Calu3 (cell line): ENCODE data around the gene KLHL6. TPM values are rescaled to one million over a fixed set of nuclear protein-coding genes. Genes with fewer than 3 reads are reported as not detected.

Source experiments
- BruUV-seq: library from RNA; stranded (reverse); fragments of 400-500 nt; replicated peaks from 2 replicates; lab custom pipeline; 2021; lab: Mats Ljungman, UMichigan
- CTCF ChIA-PET: fragments of 300-600 bp; sonication (Branson Sonifier 250); formaldehyde crosslinking; loops from one replicate; lab custom pipeline; 2022; ENCODE audit warnings: antibody characterized with exemption; lab: Charles Lee
- DNase-seq: peaks from one replicate; pipeline ENCODE4 v3.0.0; 2022
- H3K27ac Mint-ChIP-seq: one replicate; pipeline ENCODE4 v1.8.0; 2022; ENCODE audit warnings: mixed read lengths; ENCODE audit not compliant: unreplicated experiment
- H3K27me3 Mint-ChIP-seq: one replicate; pipeline ENCODE4 v1.8.0; 2022; ENCODE audit warnings: mixed read lengths; ENCODE audit not compliant: unreplicated experiment
- H3K36me3 Mint-ChIP-seq: one replicate; pipeline ENCODE4 v1.8.0; 2022; ENCODE audit warnings: mild to moderate bottlenecking, moderate library complexity, mixed read lengths; ENCODE audit not compliant: insufficient read depth, unreplicated experiment
- H3K4me1 Mint-ChIP-seq: one replicate; pipeline ENCODE4 v1.8.0; 2022; ENCODE audit warnings: mild to moderate bottlenecking, low read depth, mixed read lengths; ENCODE audit not compliant: unreplicated experiment
- H3K4me3 Mint-ChIP-seq: one replicate; pipeline ENCODE4 v1.8.0; 2022; ENCODE audit warnings: mild to moderate bottlenecking, low read depth, moderate library complexity, mixed read lengths; ENCODE audit not compliant: unreplicated experiment
- H3K9me3 Mint-ChIP-seq: one replicate; pipeline ENCODE4 v1.8.0; 2022; ENCODE audit warnings: low read depth, mixed read lengths; ENCODE audit not compliant: unreplicated experiment
- intact Hi-C: fragments of 100-400 bp; cut with micrococcal nuclease; formaldehyde crosslinking; loops from one replicate; pipeline ENCODE4 v1.10.0; 2022; ENCODE audit not compliant: unreplicated experiment
- total RNA-seq: library from RNA; stranded (reverse); gene quantifications from 2 replicates; pipeline ENCODE4 v1.2.3, GENCODE V29; 2022
- TF ChIP-seq, protein P1 (sequence below): fragments of 200-600 bp; IDR thresholded peaks from one replicate; pipeline ENCODE4 v1.8.0; 2022; ENCODE audit warnings: antibody characterized with exemption; ENCODE audit not compliant: unreplicated experiment

The KLHL6 gene
- total RNA-seq, 1 experiment from 2014 or later, result not detected

GRCh38 chr3:183455089-183455488 is 100.4 kb downstream of the KLHL6 start:
- no peak for DNase-seq
- TF ChIP-seq, protein P1, sequence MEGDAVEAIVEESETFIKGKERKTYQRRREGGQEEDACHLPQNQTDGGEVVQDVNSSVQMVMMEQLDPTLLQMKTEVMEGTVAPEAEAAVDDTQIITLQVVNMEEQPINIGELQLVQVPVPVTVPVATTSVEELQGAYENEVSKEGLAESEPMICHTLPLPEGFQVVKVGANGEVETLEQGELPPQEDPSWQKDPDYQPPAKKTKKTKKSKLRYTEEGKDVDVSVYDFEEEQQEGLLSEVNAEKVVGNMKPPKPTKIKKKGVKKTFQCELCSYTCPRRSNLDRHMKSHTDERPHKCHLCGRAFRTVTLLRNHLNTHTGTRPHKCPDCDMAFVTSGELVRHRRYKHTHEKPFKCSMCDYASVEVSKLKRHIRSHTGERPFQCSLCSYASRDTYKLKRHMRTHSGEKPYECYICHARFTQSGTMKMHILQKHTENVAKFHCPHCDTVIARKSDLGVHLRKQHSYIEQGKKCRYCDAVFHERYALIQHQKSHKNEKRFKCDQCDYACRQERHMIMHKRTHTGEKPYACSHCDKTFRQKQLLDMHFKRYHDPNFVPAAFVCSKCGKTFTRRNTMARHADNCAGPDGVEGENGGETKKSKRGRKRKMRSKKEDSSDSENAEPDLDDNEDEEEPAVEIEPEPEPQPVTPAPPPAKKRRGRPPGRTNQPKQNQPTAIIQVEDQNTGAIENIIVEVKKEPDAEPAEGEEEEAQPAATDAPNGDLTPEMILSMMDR, result no peak
- no peaks in the 10 kb centered on the region for H3K36me3 Mint-ChIP-seq
- H3K9me3 Mint-ChIP-seq, result no peaks in the 10 kb centered on the region
- CTCF ChIA-PET, result interaction anchor here (0.7 kb wide), 2 partner anchors 28 to 309 kb away, joined by 3 to 5 read pairs; no protein-coding TSS in a partner anchor
- intact Hi-C loops, result no loop called here
- peaks cover 9% of the 10 kb centered on the region for H3K4me1 Mint-ChIP-seq
- H3K27ac Mint-ChIP-seq, result no peak overlapping the region
- H3K27me3 Mint-ChIP-seq, result no peaks in the 10 kb centered on the region
- no TSS peak for BruUV-seq
- no peak overlapping the region for H3K4me3 Mint-ChIP-seq

DNA sequence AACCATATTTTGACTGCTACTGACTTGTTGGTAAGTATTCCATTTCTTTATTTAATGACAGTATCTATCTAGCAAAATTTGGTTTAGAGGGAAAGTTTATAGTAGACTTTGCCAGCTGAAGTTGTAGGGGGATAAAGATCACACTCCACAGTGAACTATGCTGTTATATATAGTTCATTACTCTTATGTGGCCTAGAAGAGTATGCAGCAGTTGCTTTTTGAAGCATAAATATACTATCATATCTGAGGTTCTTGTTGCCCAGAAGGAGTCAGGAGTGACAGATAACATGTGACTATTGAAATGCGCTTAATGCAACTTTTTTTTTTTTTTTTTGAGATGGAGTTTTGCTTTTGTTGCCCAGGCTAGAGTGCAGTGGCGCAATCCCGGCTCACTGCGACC is 101.4 kb downstream of the KLHL6 start:
- CTCF ChIA-PET, result no interaction called here
- no peak for DNase-seq
- H3K36me3 Mint-ChIP-seq, result no peaks in the 10 kb centered on the region
- H3K4me1 Mint-ChIP-seq, result peaks cover 12% of the 10 kb centered on the region
- no peak overlapping the region for H3K27ac Mint-ChIP-seq
- no peak overlapping the region for H3K4me3 Mint-ChIP-seq
- intact Hi-C loops, result no loop called here
- BruUV-seq, result no TSS peak
- TF ChIP-seq, protein P1, result no peak
- H3K9me3 Mint-ChIP-seq, result no peaks in the 10 kb centered on the region
- H3K27me3 Mint-ChIP-seq, result no peaks in the 10 kb centered on the region

GRCh38 chr3:183449791-183450190 is 105.7 kb downstream of the KLHL6 start:
- no peak for DNase-seq
- CTCF ChIA-PET, result interaction anchor here (1.0 kb wide), 1 partner anchor 43 kb away, joined by 3 read pairs; no protein-coding TSS in a partner anchor
- Mint-ChIP-seq H3K36me3 (peaks cover 17% of the 10 kb centered on the region), H3K27ac (no peak overlapping the region), H3K27me3 (no peaks in the 10 kb centered on the region), H3K9me3 (no peaks in the 10 kb centered on the region), H3K4me3 (no peak overlapping the region), H3K4me1 (peaks cover 17% of the 10 kb centered on the region)
- BruUV-seq, result no TSS peak
- intact Hi-C loops, result no loop called here
- TF ChIP-seq, protein P1, result no peak

- no peak for DNase-seq
- TF ChIP-seq, protein P1, result no peak
- no peak overlapping the region for H3K27ac Mint-ChIP-seq
Observed at GRCh38 chr3:183449391-183449790, 106.1 kb downstream of the KLHL6 start.

More at GRCh38 chr3:183449391-183449790, 106.1 kb downstream of the KLHL6 start:
- CTCF ChIA-PET, result interaction anchor here (0.6 to 1.0 kb wide), 2 partner anchors 44 to 811 kb away, joined by 3 to 5 read pairs; no protein-coding TSS in a partner anchor
- Mint-ChIP-seq H3K4me1 (peaks cover 15% of the 10 kb centered on the region), H3K4me3 (no peak overlapping the region), H3K27me3 (no peaks in the 10 kb centered on the region), H3K9me3 (peaks cover 3% of the 10 kb centered on the region), H3K36me3 (peaks cover 17% of the 10 kb centered on the region)
- intact Hi-C loops, result no loop called here
- BruUV-seq, result no TSS peak
